Upper lobe of left lung (tissue), 6 donors: ENCODE data around the gene BIN2. TPM values are rescaled to one million over a fixed set of nuclear protein-coding genes. Genes with fewer than 3 reads are reported as not detected.

Source experiments
- ATAC-seq, 2 donors: fragments of 200-7000 bp; cut with Tn5 transposase; one replicate each; pipeline ENCODE4 v1.9.1; 2022; ENCODE audit warnings: mild to moderate bottlenecking in 2 of 2, moderate library complexity in 2 of 2; ENCODE audit not compliant: low FRiP score in 2 of 2
- DNase-seq, 2 donors: peaks; one replicate each; pipeline ENCODE4 v3.0.0-alpha.2; 2019 to 2020
- H3K27ac ChIP-seq, 4 donors: fragments of 200-600 bp; sonication (generic); one replicate each; pipeline ENCODE4 v1.5.1; 2016 to 2019
- H3K27me3 ChIP-seq, 4 donors: fragments of 200-600 bp; sonication (generic); one replicate each; pipeline ENCODE4 v1.5.1; 2017 to 2019
- H3K36me3 ChIP-seq, 4 donors: fragments of 200-600 bp; sonication (generic); one replicate each; pipeline ENCODE4 v1.5.1; 2016 to 2019
- H3K4me1 ChIP-seq, 4 donors: fragments of 200-600 bp; sonication (generic); one replicate each; pipeline ENCODE4 v1.5.1; 2018 to 2019
- H3K4me3 ChIP-seq, 4 donors: fragments of 200-600 bp; sonication (generic); one replicate each; pipeline ENCODE4 v1.5.1; 2017 to 2019; ENCODE audit warnings: mild to moderate bottlenecking in 2 of 4, moderate library complexity in 1 of 4
- H3K9me3 ChIP-seq, 4 donors: fragments of 200-600 bp; sonication (generic); one replicate each; pipeline ENCODE4 v1.5.1; 2018 to 2019
- CTCF ChIP-seq, 6 experiments: fragments of 450-650 bp in 4 of 6; fragments of 200-600 bp in 2 of 6; sonication (generic) in 2 of 6; IDR thresholded peaks; one replicate each; pipeline ENCODE4 v1.5.1; 2016 to 2019; ENCODE audit warnings: antibody characterized with exemption in 6 of 6
- EP300 ChIP-seq, 4 donors: sonication (generic); formaldehyde crosslinking; IDR thresholded peaks; one replicate each; pipeline ENCODE4 v1.5.1; 2017; ENCODE audit warnings: antibody characterized with exemption in 4 of 4, control low read depth in 2 of 4
- POLR2A ChIP-seq, 4 donors: fragments of 450-650 bp; IDR thresholded peaks; one replicate each; pipeline ENCODE4 v1.5.1; 2016 to 2017; ENCODE audit warnings: antibody characterized with exemption in 4 of 4, mild to moderate bottlenecking in 2 of 4
- POLR2AphosphoS5 ChIP-seq, 2 donors: sonication (generic); formaldehyde crosslinking; IDR thresholded peaks; one replicate each; pipeline ENCODE4 v1.5.1; 2017; ENCODE audit warnings: antibody characterized with exemption in 2 of 2
- WGBS, 2 donors: methylation state at CpG; one replicate each; pipeline ENCODE4 v1.1.5; 2017 to 2018; 5-methylcytosine and 5-hydroxymethylcytosine counted together
- total RNA-seq, 6 donors: library from RNA; depleted of rRNA in 4 of 6; stranded (reverse); fragments of >200 nt in 4 of 6; gene quantifications; one replicate each; pipeline versions ENCODE4 v1.1.0 to v1.2.1, GENCODE V29; 2016 to 2021
- donor health status: DM: no; HTN: no; CAD: no; lungs with moderate emphysema.
- donor health status: DM: no; HTN: yes; CAD: no; lungs with severe emphysema.

The BIN2 gene
- total RNA-seq: 10 to 100 TPM; 16.5 to 54.5 (median 30.6) TPM

DNA sequence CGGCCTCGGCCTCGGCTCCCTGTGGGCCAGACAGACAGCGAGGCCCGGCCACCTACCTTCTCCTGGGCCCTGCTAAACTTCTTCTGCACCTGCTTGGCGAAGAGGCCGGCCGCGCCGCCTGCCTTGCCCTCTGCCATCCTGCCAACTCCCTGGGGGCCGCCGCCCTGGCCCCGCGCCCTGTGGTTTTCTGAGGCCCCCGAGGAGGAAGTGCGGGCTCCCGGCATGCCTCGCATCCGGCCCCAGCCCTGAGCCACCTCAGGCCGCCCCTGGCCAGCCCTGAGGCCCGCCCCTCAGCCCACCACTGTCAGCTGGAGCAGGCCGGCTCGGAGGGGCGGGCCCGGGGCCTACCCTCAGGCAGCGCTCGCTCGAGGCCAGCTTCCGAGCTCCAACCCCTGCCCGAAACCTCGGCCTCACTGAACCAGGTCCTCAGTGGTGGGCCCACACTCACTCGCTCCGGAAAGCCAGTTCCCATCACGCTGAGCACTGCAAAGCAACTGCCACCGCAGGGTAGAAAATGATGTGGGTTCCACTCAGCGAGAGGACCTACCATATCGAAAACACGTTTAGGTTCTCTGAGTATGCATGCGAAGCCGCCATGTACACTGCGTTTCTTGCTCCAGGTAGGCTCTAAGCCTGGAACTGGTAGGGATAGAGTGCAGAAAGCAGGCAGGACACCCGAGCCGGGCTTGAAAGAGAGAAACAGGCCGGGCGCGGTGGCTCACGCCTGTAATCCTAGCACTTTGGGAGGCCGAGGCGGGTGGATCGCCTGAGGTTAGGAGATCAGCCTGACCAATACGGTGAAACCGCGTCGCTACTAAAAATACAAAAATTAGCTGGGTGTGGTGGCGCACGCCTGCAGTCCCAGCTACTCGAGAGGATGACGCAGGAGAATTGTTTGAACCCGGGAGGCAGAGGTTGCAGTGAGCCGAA is at the start of gene BIN2:
BIN2 (minus strand) TSS at position 209 of the 930 bp plus-strand sequence; CDS start at position 137, 72 bp downstream.
- Histone ChIP-seq H3K27me3 (no peaks in the 10 kb centered on the region), H3K36me3 (no peaks in the 10 kb centered on the region), H3K4me1 (peaks cover 29 to 65% (median 62%) of the 10 kb centered on the region in 4 donors), H3K4me3 (peak within 1 kb of the TSS in 3 of 4 donors; percentile 38 to 55 (median 47)), H3K9me3 (no peaks in the 10 kb centered on the region), H3K27ac (peak within 1 kb of the TSS; percentile 82 to 94 (median 90))
- DNase-seq (peak; percentile 72 to 94), ATAC-seq (peak; percentile 54 to 77)
- TF ChIP-seq POLR2A (IDR thresholded peaks at IDR 0.05) (peak in 2 of 4 donors; percentile 40 to 68), CTCF (IDR thresholded peaks at IDR 0.05) (no peak), POLR2AphosphoS5 (IDR thresholded peaks at IDR 0.05) (peak in 1 of 2 donors; percentile 57)
- WGBS, 2 donors: 81 to 84% methylated on average over 36 to 59 of the region's 60 CpGs

DNA sequence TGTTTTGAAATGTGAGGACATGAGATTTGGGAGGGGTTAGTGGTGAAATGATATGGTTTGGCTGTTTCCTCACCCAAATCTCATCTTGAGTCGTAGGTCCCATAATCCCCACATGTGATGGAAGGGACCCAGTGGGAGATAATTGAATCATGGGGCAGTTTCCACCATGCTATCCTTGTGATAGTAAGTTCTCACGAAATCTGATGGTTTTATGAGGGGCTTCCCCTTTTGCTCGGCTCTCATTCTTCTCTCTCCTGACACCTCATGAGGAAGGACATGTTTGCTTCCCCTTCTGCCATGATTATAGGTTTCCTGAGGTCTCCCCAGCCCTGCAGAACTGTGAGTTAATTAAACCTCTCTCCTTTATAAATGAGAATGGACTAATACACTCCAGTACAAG is 49.2 kb upstream of the BIN2 start:
- H3K36me3 ChIP-seq: no peaks in the 10 kb centered on the region
- peaks cover 0 to 21% (median 4%) of the 10 kb centered on the region in 4 donors for H3K4me1 ChIP-seq
- DNase-seq (no peak), ATAC-seq (no peak)
- TF ChIP-seq POLR2A (IDR thresholded peaks at IDR 0.05): no peak
- no peak for TF ChIP-seq EP300 (IDR thresholded peaks at IDR 0.05)
- TF ChIP-seq CTCF (IDR thresholded peaks at IDR 0.05): no peak
- TF ChIP-seq POLR2AphosphoS5 (IDR thresholded peaks at IDR 0.05): no peak
- H3K4me3 ChIP-seq: no peak overlapping the region
- H3K27ac ChIP-seq: no peak overlapping the region
- H3K27me3 ChIP-seq: no peaks in the 10 kb centered on the region
- H3K9me3 ChIP-seq: no peaks in the 10 kb centered on the region
- WGBS, 2 donors: 69% methylated on average over 3 of the region's 3 CpGs

- Histone ChIP-seq H3K27ac (peak overlapping the region; percentile 11 to 57 (median 37)), H3K4me1 (peaks cover 0 to 21% (median 4%) of the 10 kb centered on the region in 4 donors), H3K9me3 (no peaks in the 10 kb centered on the region), H3K27me3 (no peaks in the 10 kb centered on the region), H3K4me3 (no peak overlapping the region), H3K36me3 (no peaks in the 10 kb centered on the region)
- TF ChIP-seq EP300 (IDR thresholded peaks at IDR 0.05) (no peak), POLR2AphosphoS5 (IDR thresholded peaks at IDR 0.05) (no peak), POLR2A (IDR thresholded peaks at IDR 0.05) (no peak), CTCF (IDR thresholded peaks at IDR 0.05) (no peak)
- DNase-seq (no peak), ATAC-seq (no peak)
- 87 to 89% methylated on average over 2 of the region's 2 CpGs for WGBS, 2 donors
These were observed 48.0 kb upstream of the BIN2 start for GRCh38 chr12:51372021-51372420.

DNA sequence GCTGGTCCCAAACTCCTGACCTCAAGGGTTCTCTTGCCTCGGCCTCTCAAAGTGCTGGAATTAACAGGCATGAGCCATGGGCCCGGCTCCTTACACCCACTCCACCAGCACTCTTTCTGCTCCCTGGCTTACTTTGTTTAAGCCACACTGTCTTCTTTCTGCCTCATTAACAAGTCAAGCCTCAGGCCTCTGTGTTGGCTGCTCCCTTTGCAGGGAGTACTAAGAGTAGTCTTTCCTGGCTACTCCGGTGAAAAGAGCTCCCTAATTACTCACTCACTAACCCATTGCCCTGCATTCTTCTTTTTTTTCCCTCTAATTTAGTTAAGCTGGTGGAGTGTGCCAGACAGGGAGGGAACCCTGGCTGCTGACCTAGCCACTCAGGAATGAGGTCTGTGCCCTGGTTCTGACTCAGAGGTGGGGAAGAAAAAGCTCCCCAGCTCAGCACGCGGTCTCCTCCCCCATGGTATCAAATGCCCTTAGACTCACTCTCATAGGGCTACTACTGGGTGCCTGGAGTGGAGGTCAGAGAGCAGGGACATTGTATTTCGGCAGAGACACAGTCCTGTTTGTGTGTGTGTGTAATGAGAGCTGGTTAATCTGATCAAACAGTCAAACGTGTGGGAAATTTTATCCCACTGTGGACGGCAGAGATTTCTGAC is 47.5 kb upstream of the BIN2 start:
- Histone ChIP-seq H3K27me3 (no peaks in the 10 kb centered on the region), H3K27ac (peak overlapping the region; percentile 11 to 57 (median 48)), H3K9me3 (no peaks in the 10 kb centered on the region), H3K36me3 (no peaks in the 10 kb centered on the region), H3K4me3 (no peak overlapping the region), H3K4me1 (peaks cover 0 to 21% (median 4%) of the 10 kb centered on the region in 4 donors)
- TF ChIP-seq POLR2AphosphoS5 (IDR thresholded peaks at IDR 0.05): peak; percentile 9 to 37
- TF ChIP-seq POLR2A (IDR thresholded peaks at IDR 0.05): no peak
- TF ChIP-seq CTCF (IDR thresholded peaks at IDR 0.05): no peak
- no peak for TF ChIP-seq EP300 (IDR thresholded peaks at IDR 0.05)
- peak; percentile 80 to 91 for ATAC-seq
- 45 to 59% methylated on average over 8 of the region's 8 CpGs for WGBS, 2 donors
- DNase-seq: peak in 1 of 2 donors; percentile 72
